ENCODE data around the gene EPN2.

The EPN2 gene

DNA sequence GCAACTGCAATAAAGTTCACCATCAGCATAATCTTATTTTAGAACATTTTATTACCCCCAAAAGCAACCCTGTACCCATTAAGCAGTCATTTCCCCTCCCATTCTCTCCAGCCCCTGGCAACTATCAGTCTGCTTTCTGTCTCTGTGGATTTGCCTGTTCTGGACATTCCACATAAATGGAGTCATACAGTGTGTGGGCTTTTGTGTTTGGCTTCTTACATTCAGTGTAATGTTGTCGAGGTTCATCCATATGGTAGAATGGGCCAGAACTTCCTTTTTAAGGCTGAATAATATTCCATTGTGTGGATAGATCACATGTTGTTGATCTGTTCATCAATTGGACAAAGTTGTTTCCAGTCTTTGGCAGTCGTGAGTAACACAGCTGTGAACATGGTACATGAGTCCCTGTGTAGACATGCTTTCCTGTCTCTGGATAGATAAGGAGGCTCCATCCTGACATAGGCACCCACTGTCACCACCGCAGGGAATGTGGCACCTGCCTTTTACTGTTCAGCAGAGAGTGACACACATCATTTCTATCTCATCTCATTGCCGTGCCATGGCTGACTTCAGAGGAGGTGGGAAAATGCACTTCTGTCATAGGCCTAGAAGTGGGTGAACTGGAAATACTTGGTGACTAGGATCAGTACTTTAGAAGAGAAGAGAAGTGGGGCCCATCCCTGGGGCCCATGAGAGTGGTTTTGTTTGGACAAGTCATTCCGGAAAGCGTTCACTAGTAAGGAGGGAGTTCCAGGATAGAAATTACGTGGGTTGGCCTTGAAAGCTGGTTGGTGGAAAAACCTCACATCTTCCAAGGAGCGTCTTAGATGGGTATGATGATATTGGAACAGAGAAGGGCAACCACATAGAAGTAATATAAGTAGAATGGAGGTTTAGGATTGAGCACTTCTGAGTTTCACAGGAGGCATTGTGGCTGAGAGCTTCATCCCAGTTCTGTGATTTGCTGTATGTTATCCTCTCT is 25.8 kb downstream of the EPN2 start:
- TF ChIP-seq CTCF (conservative IDR thresholded peaks at IDR 0.05; ENCODE audit: low read depth, low read length) = no peak
- DNase-seq (ENCODE audit: low read depth) = peak; percentile 64
- H3K4me3 ChIP-seq (ENCODE audit: low read depth, low read length) = no peak overlapping the region

DNA sequence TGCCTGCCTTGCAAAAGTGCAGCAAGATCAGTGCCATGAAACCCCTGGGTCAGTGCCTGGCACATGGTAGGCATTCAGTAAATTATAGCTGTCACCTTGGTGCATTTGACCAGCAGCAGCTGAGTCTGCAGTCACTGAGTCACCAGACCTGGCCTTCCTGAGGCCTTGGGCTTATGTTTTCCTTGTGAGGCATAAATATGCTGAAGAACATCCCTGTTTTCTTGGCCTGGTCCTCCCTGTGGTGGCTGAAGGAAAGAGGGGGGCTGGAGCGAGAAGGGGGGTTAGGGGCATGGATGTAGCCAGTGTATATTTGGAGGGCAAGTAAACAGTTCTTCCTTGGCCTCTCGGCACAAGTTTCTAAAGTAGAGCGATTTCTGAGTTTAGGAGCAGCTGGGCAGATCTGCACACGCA is 26.5 kb downstream of the EPN2 start:
- no peak for TF ChIP-seq CTCF (conservative IDR thresholded peaks at IDR 0.05; ENCODE audit: low read depth, low read length)
- H3K4me3 ChIP-seq (ENCODE audit: low read depth, low read length) = no peak overlapping the region
- DNase-seq (ENCODE audit: low read depth) = peak; percentile 38

GRCh38 chr17:19264268-19264667 is 27.1 kb downstream of the EPN2 start:
- no peak for TF ChIP-seq CTCF (conservative IDR thresholded peaks at IDR 0.05; ENCODE audit: low read depth, low read length)
- peak; percentile 23 for DNase-seq (ENCODE audit: low read depth)
- no peak overlapping the region for H3K4me3 ChIP-seq (ENCODE audit: low read depth, low read length)

DNA sequence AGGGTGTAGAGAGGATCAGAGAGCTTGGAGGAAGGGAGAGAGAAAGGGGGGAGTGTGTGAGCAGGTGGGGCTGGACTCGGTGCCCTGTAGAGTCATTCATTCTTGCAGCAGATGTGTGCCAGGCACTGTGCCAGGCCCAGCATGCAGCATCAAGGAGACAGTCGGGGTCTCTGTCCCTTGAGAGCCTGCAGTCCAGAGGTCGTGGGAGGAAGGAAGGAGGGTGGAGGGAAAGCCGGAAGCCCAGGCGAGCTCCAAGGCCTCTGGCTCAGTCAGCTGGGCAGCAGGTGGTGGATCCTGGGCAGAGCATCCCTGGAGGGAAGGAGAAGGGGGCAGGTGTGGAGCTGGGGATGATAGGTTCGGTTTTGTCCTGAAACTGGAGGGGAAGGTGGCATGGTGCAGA is 27.5 kb downstream of the EPN2 start:
- no peak overlapping the region for H3K4me3 ChIP-seq (ENCODE audit: low read depth, low read length)
- no peak for TF ChIP-seq CTCF (conservative IDR thresholded peaks at IDR 0.05; ENCODE audit: low read depth, low read length)
- peak; percentile 56 for DNase-seq (ENCODE audit: low read depth)

- H3K4me3 ChIP-seq (ENCODE audit: low read depth, low read length) = no peak overlapping the region
- no peak for DNase-seq (ENCODE audit: low read depth)
These were observed 28.6 kb downstream of the EPN2 start for GRCh38 chr17:19265755-19266154.

GRCh38 chr17:19268611-19269010 is 31.4 kb downstream of the EPN2 start:
- TF ChIP-seq CTCF (conservative IDR thresholded peaks at IDR 0.05; ENCODE audit: low read depth, low read length) = no peak
- no peak overlapping the region for H3K4me3 ChIP-seq (ENCODE audit: low read depth, low read length)
- DNase-seq (ENCODE audit: low read depth) = no peak

More at GRCh38 chr17:19265755-19266154, 28.6 kb downstream of the EPN2 start:
- TF ChIP-seq CTCF (conservative IDR thresholded peaks at IDR 0.05; ENCODE audit: low read depth, low read length) = no peak

DNA sequence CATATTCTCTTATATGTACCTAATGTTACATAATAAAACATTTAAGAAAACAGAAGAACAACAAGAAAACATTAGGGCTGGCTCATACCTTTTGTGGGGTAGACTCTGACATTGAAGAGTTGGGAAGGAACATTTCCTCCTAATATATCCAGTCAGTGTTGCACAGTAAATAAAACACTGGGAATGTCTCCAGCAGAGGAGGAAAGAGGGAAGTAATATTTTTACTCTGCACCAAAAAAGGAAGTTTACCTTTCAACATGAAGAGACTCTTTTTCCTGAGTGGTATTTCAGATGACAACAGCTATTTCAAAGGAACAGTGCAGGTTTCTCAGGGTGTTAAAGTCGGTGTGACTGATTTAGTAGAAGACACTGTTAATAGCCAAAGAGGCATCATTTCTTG is 31.9 kb downstream of the EPN2 start:
- no peak overlapping the region for H3K4me3 ChIP-seq (ENCODE audit: low read depth, low read length)
- no peak for TF ChIP-seq CTCF (conservative IDR thresholded peaks at IDR 0.05; ENCODE audit: low read depth, low read length)
- no peak for DNase-seq (ENCODE audit: low read depth)
